PC-9 (cell line): ENCODE results near the gene SORD. TPM values are rescaled to one million over a fixed set of nuclear protein-coding genes. Genes with fewer than 3 reads are reported as not detected.
"Not testable (repeated sequence)": the region's sequence is repeated elsewhere in the genome, so short reads cannot be mapped to it uniquely, and the experiment has no call there.

ENCODE experiments used
- BruUV-seq: library from RNA; stranded (reverse); fragments of 400-500 nt; replicated peaks from 2 replicates; lab custom pipeline; 2021; lab: Mats Ljungman, UMichigan
- CTCF ChIA-PET: fragments of 300-600 bp; sonication (Branson Sonifier 250); formaldehyde crosslinking; loops from one replicate; lab custom pipeline; 2022; ENCODE audit warnings: antibody characterized with exemption; lab: Charles Lee
- POLR2A ChIA-PET: fragments of 300-600 bp; sonication (Branson Sonifier 250); formaldehyde crosslinking; loops from one replicate; lab custom pipeline; 2022; ENCODE audit warnings: antibody characterized with exemption; ENCODE audit not compliant: unreplicated experiment; lab: Charles Lee
- DNase-seq, 2 experiments: peaks; one replicate each; pipeline versions ENCODE4 v3.0.0 to v3.0.0-alpha.2; 2015 to 2022; ENCODE audit warnings: mixed read lengths in 1 of 2
- H2AFZ ChIP-seq: fragments of 200-600 bp; sonication (generic); 2 replicates; pipeline ENCODE4 v1.8.1; 2017; ENCODE audit warnings: antibody characterized with exemption
- H3F3A ChIP-seq: fragments of 200-600 bp; sonication (generic); 2 replicates; pipeline ENCODE4 v1.8.1; 2017; ENCODE audit warnings: antibody characterized with exemption, mild to moderate bottlenecking, low read depth; ENCODE audit not compliant: insufficient read depth
- H3K27ac ChIP-seq: fragments of 200-600 bp; sonication (generic); 2 replicates; pipeline ENCODE4 v1.6.1; 2016; ENCODE audit warnings: mixed run types
- H3K27me3 ChIP-seq: fragments of 200-600 bp; sonication (generic); 2 replicates; pipeline ENCODE4 v1.6.1; 2016; ENCODE audit warnings: low read depth, mixed run types; ENCODE audit not compliant: insufficient read depth
- H3K36me3 ChIP-seq: fragments of 200-600 bp; sonication (generic); 2 replicates; pipeline ENCODE4 v1.6.1; 2016; ENCODE audit warnings: low read depth, mixed run types
- H3K4me1 ChIP-seq: fragments of 200-600 bp; sonication (generic); replicated peaks from 2 replicates; pipeline ENCODE4 v1.6.1; 2016; ENCODE audit warnings: mixed run types; ENCODE audit not compliant: insufficient read depth
- H3K4me2 ChIP-seq: fragments of 200-600 bp; sonication (generic); 2 replicates; pipeline ENCODE4 v1.6.1; 2017; ENCODE audit warnings: mixed run types
- H3K4me3 ChIP-seq: fragments of 200-600 bp; sonication (generic); 2 replicates; pipeline ENCODE4 v1.6.1; 2016; ENCODE audit warnings: mixed run types
- H3K79me2 ChIP-seq: fragments of 200-600 bp; sonication (generic); 2 replicates; pipeline ENCODE4 v1.6.1; 2017; ENCODE audit warnings: low read depth, mixed run types
- H3K9me2 ChIP-seq: fragments of 200-600 bp; sonication (generic); 2 replicates; pipeline ENCODE4 v1.8.1; 2017; ENCODE audit warnings: mild to moderate bottlenecking; ENCODE audit not compliant: insufficient read depth
- H3K9me3 ChIP-seq: fragments of 200-600 bp; sonication (generic); 2 replicates; pipeline ENCODE4 v1.8.1; 2016; ENCODE audit warnings: low read depth; ENCODE audit not compliant: insufficient read depth
- H4K20me1 ChIP-seq: fragments of 200-600 bp; sonication (generic); 2 replicates; pipeline ENCODE4 v1.8.1; 2017; ENCODE audit not compliant: insufficient read depth
- CTCF ChIP-seq: fragments of 200-600 bp; sonication (generic); conservative IDR thresholded peaks from 2 replicates; pipeline ENCODE4 v1.6.1; 2017; ENCODE audit warnings: mixed run types, antibody characterized with exemption, mild to moderate bottlenecking, moderate library complexity
- EZH2 ChIP-seq: fragments of 200-600 bp; sonication (generic); IDR thresholded peaks from 2 replicates; pipeline ENCODE4 v1.8.0; 2017; ENCODE audit warnings: antibody characterized with exemption, low read depth
- intact Hi-C: fragments of 100-400 bp; cut with micrococcal nuclease; formaldehyde crosslinking; loops from one replicate; pipeline ENCODE4 v1.10.0; 2022; ENCODE audit not compliant: unreplicated experiment
- total RNA-seq: library from RNA; stranded (reverse); gene quantifications from 2 replicates; pipeline ENCODE4 v1.2.3, GENCODE V29; 2021

SORD gene
- total RNA-seq, 1 experiment from 2014 or later: 66.4 TPM

DNA sequence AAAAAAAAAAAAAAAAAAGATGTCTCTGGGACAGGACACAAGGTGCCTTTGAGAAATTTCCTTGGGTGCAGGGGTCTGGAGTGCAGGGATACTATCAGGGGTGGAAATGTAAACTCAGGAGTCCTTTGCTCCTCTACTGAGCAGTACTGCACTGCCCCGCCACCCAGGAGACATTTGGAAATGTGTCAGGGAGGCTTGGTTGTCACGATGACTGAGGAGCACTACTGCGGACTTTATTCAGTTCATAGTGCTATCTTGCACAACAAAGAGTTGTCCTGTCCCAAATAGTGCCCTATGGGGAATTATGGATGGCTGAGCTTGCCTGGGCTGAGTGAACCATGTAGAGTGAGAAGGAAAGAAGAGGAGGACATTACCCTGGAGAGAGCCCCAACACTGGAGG lies 2.6 kb downstream of the SORD start:
- H3K36me3 ChIP-seq, CTCF ChIA-PET, BruUV-seq, H3K79me2 ChIP-seq, H2AFZ ChIP-seq, intact Hi-C loops, POLR2A ChIA-PET, H3K9me3 ChIP-seq, H3K9me2 ChIP-seq, H3K27me3 ChIP-seq, H3K4me2 ChIP-seq, H3K4me3 ChIP-seq, DNase-seq, H3K27ac ChIP-seq, H4K20me1 ChIP-seq, H3F3A ChIP-seq: not testable (repeated sequence)
- H3K4me1 ChIP-seq: peaks cover 11% of the 10 kb centered on the region

- no peak overlapping the region for H3K4me3 ChIP-seq
- no peaks in the 10 kb centered on the region for H4K20me1 ChIP-seq
- H2AFZ ChIP-seq: no peak overlapping the region
- H3K27ac ChIP-seq: no peak overlapping the region
- intact Hi-C loops: no loop called here
- H3K79me2 ChIP-seq: no peaks in the 10 kb centered on the region
- BruUV-seq: no TSS peak
- H3K4me2 ChIP-seq: no peak overlapping the region
- POLR2A ChIA-PET: no interaction called here
- peaks cover 8% of the 10 kb centered on the region for H3K4me1 ChIP-seq
- H3F3A ChIP-seq: no peaks in the 10 kb centered on the region
- no peaks in the 10 kb centered on the region for H3K27me3 ChIP-seq
- H3K36me3 ChIP-seq: no peaks in the 10 kb centered on the region
- H3K9me3 ChIP-seq: no peaks in the 10 kb centered on the region
- no peaks in the 10 kb centered on the region for H3K9me2 ChIP-seq
- TF ChIP-seq CTCF (no peak), EZH2 (no peak)
- no peak for DNase-seq
- CTCF ChIA-PET: no interaction called here
These were observed 3.7 kb downstream of the SORD start for GRCh38 chr15:45026651-45027190.

- no peaks in the 10 kb centered on the region for H3K36me3 ChIP-seq
- DNase-seq: no peak
- no peak overlapping the region for H2AFZ ChIP-seq
- POLR2A ChIA-PET: no interaction called here
- no peaks in the 10 kb centered on the region for H3F3A ChIP-seq
- TF ChIP-seq CTCF (no peak), EZH2 (no peak)
- no peaks in the 10 kb centered on the region for H3K9me2 ChIP-seq
- H3K9me3 ChIP-seq: no peaks in the 10 kb centered on the region
- intact Hi-C loops: no loop called here
- no peaks in the 10 kb centered on the region for H3K79me2 ChIP-seq
- H3K4me3 ChIP-seq: no peak overlapping the region
- H3K4me1 ChIP-seq: peaks cover 7% of the 10 kb centered on the region
- no peak overlapping the region for H3K4me2 ChIP-seq
- BruUV-seq: no TSS peak
- no peaks in the 10 kb centered on the region for H3K27me3 ChIP-seq
- no peaks in the 10 kb centered on the region for H4K20me1 ChIP-seq
- H3K27ac ChIP-seq: no peak overlapping the region
- CTCF ChIA-PET: no interaction called here
These were observed 4.2 kb downstream of the SORD start for GRCh38 chr15:45027220-45027619.

DNA sequence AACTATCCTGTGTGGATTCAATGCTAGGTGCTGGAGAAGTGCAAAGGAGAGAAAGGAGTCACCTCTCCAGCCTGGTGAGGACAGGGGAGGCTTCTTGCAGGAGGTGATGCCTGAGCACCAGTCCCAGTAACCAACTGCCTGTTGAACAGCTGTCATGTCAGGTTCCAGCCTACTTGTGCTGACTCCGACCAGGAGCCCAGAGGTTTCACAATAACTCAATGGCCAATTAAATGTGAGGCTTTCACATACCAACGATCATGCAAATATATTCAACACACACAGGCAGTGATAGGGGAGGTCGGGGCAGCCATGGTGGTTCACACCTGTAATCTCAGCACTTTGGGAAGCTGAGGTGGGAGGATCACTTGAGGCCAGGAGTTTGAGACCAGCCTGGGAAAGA lies 7.7 kb downstream of the SORD start:
- Histone ChIP-seq H2AFZ (no peak overlapping the region), H3K4me2 (no peak overlapping the region), H3K4me1 (no peaks in the 10 kb centered on the region), H3K4me3 (no peak overlapping the region), H3F3A (no peaks in the 10 kb centered on the region), H4K20me1 (no peaks in the 10 kb centered on the region), H3K36me3 (no peaks in the 10 kb centered on the region), H3K9me2 (no peaks in the 10 kb centered on the region), H3K27me3 (no peaks in the 10 kb centered on the region), H3K27ac (no peak overlapping the region), H3K9me3 (no peaks in the 10 kb centered on the region), H3K79me2 (no peaks in the 10 kb centered on the region)
- TF ChIP-seq EZH2 (no peak), CTCF (no peak)
- intact Hi-C loops: no loop called here
- DNase-seq: no peak
- no TSS peak for BruUV-seq
- ChIA-PET POLR2A (no interaction called here), CTCF (no interaction called here)

GRCh38 chr15:45031522-45032028 lies 8.6 kb downstream of the SORD start:
- BruUV-seq, CTCF ChIA-PET, POLR2A ChIA-PET: not testable (repeated sequence)

More at GRCh38 chr15:45031522-45032028, 8.6 kb downstream of the SORD start:
- DNase-seq, H2AFZ ChIP-seq, H4K20me1 ChIP-seq, H3K9me3 ChIP-seq, H3K27ac ChIP-seq, H3K27me3 ChIP-seq, H3K4me2 ChIP-seq, H3K4me1 ChIP-seq, H3K79me2 ChIP-seq, H3K4me3 ChIP-seq, H3K9me2 ChIP-seq, H3K36me3 ChIP-seq, intact Hi-C loops, H3F3A ChIP-seq: not testable (repeated sequence)
